Epidermal melanocyte (primary cell): Measurements from ENCODE around the gene ARRB1.
A peak's percentile ranks its signal among the peaks of the same experiment; 100 is the strongest.
"Not testable (repeated sequence)": the region's sequence is repeated elsewhere in the genome, so short reads cannot be mapped to it uniquely, and the experiment has no call there.

ENCODE experiments used
- DNase-seq: peaks from one replicate; pipeline ENCODE4 v3.0.0; 2011; ENCODE audit warnings: low spot score; ENCODE audit not compliant: insufficient read length

The ARRB1 gene

GRCh38 chr11:75371949-75372876 lies 20.8 kb upstream of the ARRB1 start:
- no peak for DNase-seq

- no peak for DNase-seq
Measured at GRCh38 chr11:75369560-75370255, 18.2 kb upstream of the ARRB1 start.

- not testable (repeated sequence) for DNase-seq
Measured at GRCh38 chr11:75366826-75367225, 15.4 kb upstream of the ARRB1 start.

GRCh38 chr11:75365711-75366181 lies 14.3 kb upstream of the ARRB1 start:
- DNase-seq: no peak

GRCh38 chr11:75362285-75362684 lies 10.8 kb upstream of the ARRB1 start:
- DNase-seq: not testable (repeated sequence)

- DNase-seq: no peak
Measured at GRCh38 chr11:75356613-75357012, 5.2 kb upstream of the ARRB1 start.

GRCh38 chr11:75355051-75355450 lies 3.6 kb upstream of the ARRB1 start:
- DNase-seq: no peak

- no peak for DNase-seq
Measured at GRCh38 chr11:75352588-75353206, 1.2 kb upstream of the ARRB1 start.

- DNase-seq: no peak
Measured at GRCh38 chr11:75351791-75352587, 528 bp upstream of the ARRB1 start.

GRCh38 chr11:75350743-75351540 lies 519 bp downstream of the ARRB1 start:
- DNase-seq: no peak

GRCh38 chr11:75350122-75350742 lies 1.2 kb downstream of the ARRB1 start:
- no peak for DNase-seq

- peak; percentile 64 for DNase-seq
Measured at GRCh38 chr11:75349521-75350116, 1.8 kb downstream of the ARRB1 start.

GRCh38 chr11:75347781-75348566 lies 3.5 kb downstream of the ARRB1 start:
- peak; percentile 64 for DNase-seq

GRCh38 chr11:75346912-75347647 lies 4.4 kb downstream of the ARRB1 start:
- DNase-seq: no peak

GRCh38 chr11:75346296-75346695 lies 5.2 kb downstream of the ARRB1 start:
- no peak for DNase-seq

GRCh38 chr11:75345455-75346160 lies 5.9 kb downstream of the ARRB1 start:
- DNase-seq: no peak

- DNase-seq: no peak
Measured at GRCh38 chr11:75344761-75345454, 6.6 kb downstream of the ARRB1 start.
